GM19328 (cell line): ENCODE data around the gene HOXB7.

Source experiments
- ATAC-seq: cut with Tn5 transposase; IDR thresholded peaks from one replicate; pipeline ENCODE4 v1.9.1; 2021; ENCODE audit warnings: mild to moderate bottlenecking, moderate library complexity; ENCODE audit not compliant: unreplicated experiment

Gene HOXB7

GRCh38 chr17:48637323-48638260, 26.8 kb upstream of the HOXB7 start:
- no peak for ATAC-seq

- no peak for ATAC-seq
These were observed 25.6 kb upstream of the HOXB7 start for GRCh38 chr17:48636177-48637018.

GRCh38 chr17:48634493-48635208, 23.8 kb upstream of the HOXB7 start:
- no peak for ATAC-seq

- no peak for ATAC-seq
These were observed 22.5 kb upstream of the HOXB7 start for GRCh38 chr17:48633266-48633677.

- no peak for ATAC-seq
These were observed 21.9 kb upstream of the HOXB7 start for GRCh38 chr17:48632579-48633265.

- no peak for ATAC-seq
These were observed 21.1 kb upstream of the HOXB7 start for GRCh38 chr17:48631693-48632578.

- ATAC-seq = no peak
These were observed 20.3 kb upstream of the HOXB7 start for GRCh38 chr17:48630925-48631692.

GRCh38 chr17:48630009-48630924, 19.4 kb upstream of the HOXB7 start:
- no peak for ATAC-seq

GRCh38 chr17:48629411-48629759, 18.6 kb upstream of the HOXB7 start:
- no peak for ATAC-seq

GRCh38 chr17:48628649-48629410, 18.0 kb upstream of the HOXB7 start:
- ATAC-seq = no peak

- ATAC-seq = no peak
These were observed 17.1 kb upstream of the HOXB7 start for GRCh38 chr17:48627623-48628521.

- ATAC-seq = no peak
These were observed 16.3 kb upstream of the HOXB7 start for GRCh38 chr17:48627118-48627597.

GRCh38 chr17:48626245-48627117, 15.7 kb upstream of the HOXB7 start, which contains the start of gene HOXB9:
HOXB9 (minus strand) TSS chr17:48626358; CDS start chr17:48626269, 89 bp downstream.
- no peak for ATAC-seq

- no peak for ATAC-seq
These were observed 14.9 kb upstream of the HOXB7 start for GRCh38 chr17:48625495-48626244.
